Gastrocnemius medialis (tissue), 4 donors: ENCODE data around the gene PDE8A.

ENCODE experiments used
- POLR2A ChIP-seq, 2 donors: fragments of 450-650 bp; IDR thresholded peaks; one replicate each; pipeline ENCODE4 v1.6.1; 2017; ENCODE audit warnings: antibody characterized with exemption in 2 of 2, mild to moderate bottlenecking in 2 of 2, moderate library complexity in 2 of 2
- TF ChIP-seq, protein P1 (sequence below), 5 experiments: fragments of 450-650 bp in 3 of 5; fragments of 200-600 bp in 2 of 5; sonication (generic) in 2 of 5; IDR thresholded peaks in 4 of 5; conservative IDR thresholded peaks in 1 of 5; 1 replicate in 4 of 5; 2 replicates in 1 of 5; pipeline ENCODE4 v1.5.1; 2016 to 2019; ENCODE audit warnings: antibody characterized with exemption in 5 of 5, mild to moderate bottlenecking in 3 of 5, moderate library complexity in 3 of 5

DNA sequence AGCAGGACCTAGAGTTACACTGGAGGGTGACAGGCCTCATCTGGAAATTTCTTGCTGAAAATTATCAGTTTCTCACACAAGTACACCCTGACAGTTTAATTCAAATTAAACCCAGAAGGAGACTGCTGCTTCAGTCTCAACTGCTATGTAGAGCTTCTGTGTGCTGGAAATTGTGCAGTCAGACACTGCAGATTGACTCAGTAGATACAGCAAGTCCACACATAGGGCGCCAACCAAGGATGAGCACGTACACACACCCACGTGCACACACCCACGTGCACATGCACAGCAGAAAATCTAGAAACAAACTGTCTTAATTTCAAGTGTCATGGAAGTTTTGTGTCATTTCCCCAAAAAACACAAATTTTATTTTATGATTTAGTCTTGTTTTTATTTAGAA is 192.9 kb downstream of the PDE8A start:
- TF ChIP-seq POLR2A (IDR thresholded peaks at IDR 0.05): no peak
- TF ChIP-seq, protein P1, sequence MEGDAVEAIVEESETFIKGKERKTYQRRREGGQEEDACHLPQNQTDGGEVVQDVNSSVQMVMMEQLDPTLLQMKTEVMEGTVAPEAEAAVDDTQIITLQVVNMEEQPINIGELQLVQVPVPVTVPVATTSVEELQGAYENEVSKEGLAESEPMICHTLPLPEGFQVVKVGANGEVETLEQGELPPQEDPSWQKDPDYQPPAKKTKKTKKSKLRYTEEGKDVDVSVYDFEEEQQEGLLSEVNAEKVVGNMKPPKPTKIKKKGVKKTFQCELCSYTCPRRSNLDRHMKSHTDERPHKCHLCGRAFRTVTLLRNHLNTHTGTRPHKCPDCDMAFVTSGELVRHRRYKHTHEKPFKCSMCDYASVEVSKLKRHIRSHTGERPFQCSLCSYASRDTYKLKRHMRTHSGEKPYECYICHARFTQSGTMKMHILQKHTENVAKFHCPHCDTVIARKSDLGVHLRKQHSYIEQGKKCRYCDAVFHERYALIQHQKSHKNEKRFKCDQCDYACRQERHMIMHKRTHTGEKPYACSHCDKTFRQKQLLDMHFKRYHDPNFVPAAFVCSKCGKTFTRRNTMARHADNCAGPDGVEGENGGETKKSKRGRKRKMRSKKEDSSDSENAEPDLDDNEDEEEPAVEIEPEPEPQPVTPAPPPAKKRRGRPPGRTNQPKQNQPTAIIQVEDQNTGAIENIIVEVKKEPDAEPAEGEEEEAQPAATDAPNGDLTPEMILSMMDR (IDR thresholded peaks at IDR 0.05 in 4 of 5, conservative IDR thresholded peaks at IDR 0.05 in 1 of 5): no peak
